ENCODE results near the gene IRX4.

The IRX4 gene

DNA sequence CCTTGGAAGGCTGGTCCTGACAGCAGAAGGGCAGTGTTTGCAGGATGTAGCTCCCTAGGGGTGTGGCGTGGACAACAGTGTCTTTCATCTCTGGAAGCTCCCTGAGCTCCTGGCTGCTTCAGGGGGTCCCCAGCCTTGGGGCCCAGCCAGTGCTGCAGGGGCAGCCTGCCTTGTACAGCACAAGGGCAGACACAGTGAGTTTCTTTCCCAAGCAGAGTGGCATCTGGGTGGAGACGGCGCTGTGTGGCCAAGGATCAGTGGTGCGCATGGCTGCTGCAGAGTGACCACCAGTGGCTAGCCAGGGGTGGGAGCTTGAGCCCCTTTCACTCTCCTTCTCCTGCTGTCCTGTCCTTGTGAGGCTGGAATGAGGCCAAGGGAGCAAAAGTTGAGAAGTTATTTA lies 7.6 kb upstream of the IRX4 start:
- FAIRE-seq, result no peak

DNA sequence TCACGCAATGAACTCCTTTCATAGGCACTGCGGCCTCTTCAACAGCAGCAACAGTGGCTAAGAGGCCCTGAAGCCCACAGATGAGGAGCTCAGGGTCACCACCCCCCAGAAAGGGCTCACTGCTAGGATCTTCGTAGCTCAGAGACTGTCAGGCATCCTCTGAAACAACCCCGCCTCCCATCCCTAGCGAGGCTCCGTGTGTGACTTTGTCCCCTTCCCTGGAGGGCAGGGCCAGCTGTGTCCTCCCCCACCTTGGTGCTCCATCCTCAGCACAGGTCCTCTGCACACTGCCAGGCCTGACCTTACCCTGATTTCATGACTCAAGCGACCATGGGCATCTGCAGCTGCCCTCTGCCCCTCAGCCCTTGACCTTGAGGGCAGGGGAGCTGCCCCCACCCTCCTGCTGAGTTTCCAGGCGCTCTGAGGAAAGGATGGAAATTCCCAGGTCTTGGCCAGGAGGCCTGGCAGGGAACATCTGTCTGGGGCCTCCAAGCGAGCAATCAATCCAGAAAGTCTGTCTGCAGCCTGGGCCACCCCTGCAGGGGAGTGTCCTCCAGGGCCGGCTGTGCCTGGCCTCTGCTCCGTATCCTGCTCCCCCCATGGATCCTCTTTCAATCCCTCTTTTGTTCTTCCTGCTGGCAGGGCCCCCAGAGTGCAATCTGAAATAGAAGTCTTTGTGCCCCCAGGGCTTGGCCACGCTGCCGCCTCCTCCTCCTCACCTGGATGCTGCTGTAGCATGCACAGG lies 6.8 kb upstream of the IRX4 start:
- no peak for FAIRE-seq

DNA sequence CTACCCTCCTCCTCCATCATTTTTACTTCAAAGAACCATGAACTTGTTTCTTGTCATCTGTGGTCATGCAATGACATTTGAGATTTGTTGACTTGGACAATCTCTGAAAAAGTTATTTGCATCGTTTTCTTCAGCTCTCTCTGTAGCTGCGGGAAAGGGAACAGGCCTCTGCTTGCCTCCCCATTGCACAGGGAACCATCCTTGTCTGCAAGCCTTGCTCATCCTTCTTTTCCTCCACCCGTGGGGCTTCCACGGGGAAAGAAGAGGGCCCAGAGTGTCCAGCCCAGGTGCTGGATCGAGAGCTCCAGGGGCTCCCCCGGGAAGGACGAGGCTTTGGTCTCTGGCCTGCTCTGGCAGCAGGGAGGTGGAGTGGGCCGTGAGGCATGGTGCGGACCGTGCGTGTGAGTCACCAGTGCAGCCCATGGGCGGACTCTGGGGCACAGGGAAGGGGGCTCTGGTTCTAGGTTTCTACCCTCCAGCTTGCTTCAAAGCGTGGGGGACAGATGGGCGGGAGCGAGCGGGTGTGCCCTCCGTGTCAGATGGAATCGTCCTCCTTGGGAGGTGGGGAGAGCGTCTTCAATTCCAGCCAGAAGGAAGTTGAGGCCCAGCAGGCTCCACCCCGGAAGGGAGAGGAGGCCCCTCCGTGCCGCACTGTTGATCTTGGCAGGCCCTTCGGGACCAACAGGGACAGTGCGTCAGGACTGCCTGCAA lies 6.0 kb upstream of the IRX4 start:
- FAIRE-seq, result no peak

DNA sequence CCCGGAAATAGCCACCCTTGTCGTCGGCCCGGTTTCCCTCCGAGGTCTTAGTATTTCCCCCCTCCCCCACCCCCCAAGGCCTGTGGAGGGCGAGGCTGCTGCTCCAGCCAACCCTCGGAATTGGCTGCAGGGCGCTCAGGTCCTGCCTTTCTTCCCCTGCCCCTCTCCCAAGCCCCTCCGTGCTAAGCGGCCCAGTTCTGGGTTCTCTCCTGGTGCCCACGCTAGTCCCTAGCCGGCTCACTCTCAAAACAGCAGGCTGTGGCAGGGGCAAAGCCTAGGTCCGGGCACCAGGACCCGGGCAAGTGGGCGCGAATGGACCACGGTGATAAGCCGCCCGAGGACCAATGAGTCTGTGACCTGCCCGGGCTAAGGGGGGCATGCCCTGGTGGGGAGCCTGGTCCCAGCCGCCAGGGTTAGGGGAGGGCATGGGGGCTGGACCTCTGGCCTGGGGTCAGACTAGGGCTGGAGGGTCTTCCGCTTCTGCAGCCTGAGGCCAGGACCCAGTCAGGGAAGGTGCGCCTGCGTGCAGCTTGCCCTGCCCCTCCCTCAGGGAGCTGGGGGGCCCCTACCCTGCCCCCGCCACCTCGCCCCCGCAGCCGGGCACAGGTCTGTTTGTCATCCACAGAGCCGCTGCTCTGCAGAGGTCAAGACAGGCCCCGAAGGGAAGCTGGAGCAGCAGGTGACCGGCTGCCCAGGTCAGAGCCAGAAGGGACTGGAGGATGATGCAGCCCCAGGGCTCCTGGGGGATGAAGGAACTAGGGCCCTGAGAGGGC lies 5.0 kb upstream of the IRX4 start:
- no peak for FAIRE-seq

DNA sequence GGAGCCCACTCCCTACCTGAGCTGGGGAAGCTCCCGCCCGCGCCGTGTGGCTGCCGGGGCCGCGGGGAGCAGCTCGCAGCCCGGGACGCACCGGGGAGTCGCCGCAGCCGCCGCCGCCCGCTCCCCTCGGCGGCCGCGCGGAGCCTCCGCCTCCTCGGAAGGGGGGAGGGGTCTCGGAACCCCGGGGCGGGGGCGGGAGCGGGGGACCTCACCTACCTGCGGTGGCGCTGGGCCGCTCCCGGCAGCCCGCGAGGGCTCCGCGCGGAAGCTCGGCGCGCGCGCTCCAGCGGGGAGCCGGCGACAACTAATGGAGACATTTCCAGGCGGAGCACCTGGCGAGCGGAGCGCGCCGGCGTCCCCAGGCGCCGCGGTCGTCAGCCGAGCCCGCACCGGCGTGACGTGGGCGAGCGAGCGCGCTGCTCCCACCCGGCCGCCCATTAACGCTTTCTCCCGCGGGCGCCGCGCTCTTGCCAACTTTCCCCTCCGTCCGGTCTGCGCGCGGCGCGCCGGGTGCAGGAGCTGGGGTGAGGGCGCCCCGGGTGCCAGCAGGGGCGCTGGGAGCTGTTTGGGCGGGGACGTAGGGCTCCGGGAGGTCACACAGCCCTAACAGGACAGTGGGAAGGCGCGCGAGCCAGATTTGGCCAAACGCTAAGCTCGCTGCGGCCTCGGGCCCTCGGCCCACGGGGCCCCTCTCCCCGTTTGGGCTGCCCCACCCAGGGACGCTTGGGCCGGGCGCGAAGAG lies 4.3 kb upstream of the IRX4 start:
- no peak for FAIRE-seq

DNA sequence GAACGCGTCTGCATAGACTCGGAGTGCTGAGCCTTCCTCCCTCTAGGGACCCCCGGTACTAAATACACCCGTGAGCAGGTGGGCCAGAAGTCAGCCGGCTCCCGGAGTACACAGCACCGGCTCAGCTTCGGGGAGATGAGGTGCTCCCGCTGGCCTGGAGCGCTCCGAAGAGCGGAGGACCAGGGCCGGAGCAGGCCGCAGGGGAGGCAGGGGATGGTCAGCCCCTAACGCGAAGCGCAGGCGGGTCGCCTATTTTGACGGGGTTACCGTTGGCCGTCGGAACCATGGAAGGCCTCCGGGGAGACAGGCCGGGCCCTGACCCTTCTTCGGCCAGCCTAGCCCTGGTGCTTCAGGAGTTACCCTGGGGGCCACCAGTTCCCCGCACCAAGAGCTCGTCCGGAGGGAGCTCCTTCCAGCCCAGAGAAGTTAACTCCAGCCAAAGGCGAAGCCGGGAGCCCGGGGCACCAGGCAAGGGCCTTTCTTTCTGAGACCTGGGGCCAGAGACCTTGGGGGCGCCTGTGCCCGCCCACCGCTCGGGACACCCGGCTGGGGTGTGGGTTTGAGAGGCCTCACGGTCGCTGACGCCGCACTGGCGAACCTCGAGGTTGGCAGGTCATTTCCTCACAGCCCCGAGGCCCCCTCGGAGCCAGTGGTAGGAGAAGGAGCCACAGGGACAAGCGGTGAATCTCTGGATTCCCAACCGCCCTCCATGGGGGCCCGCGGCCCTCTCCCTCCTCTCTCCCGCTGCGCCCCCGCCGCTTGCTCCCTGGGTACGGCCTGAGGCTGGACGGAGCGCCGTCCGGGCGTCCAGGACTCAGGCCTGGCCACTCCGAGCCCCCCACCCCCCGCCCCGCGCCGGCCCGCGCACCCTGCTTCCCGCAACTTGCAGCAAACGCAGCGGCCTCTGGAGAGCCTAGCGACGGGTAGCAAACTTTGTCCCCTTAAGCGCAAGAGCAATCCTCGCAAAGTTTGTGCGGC lies 3.4 kb upstream of the IRX4 start:
- no peak for FAIRE-seq

DNA sequence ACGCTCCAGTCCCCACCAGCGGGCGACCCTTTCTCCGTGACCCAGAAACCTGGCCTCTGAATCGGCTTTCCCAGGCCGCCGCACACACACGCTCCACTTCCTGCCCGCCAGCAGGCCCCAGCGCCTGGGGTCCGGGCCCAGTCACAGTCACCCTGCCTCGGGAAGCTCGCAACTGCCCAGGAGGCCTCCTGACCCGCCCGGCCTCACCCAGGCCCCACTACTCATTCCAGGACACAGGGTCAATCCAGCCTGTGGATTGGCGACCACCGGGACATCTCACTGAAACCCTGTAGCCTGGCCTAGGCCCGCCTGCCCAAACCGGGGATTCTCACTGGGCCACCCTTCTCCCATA lies 2.7 kb upstream of the IRX4 start:
- FAIRE-seq, result no peak

DNA sequence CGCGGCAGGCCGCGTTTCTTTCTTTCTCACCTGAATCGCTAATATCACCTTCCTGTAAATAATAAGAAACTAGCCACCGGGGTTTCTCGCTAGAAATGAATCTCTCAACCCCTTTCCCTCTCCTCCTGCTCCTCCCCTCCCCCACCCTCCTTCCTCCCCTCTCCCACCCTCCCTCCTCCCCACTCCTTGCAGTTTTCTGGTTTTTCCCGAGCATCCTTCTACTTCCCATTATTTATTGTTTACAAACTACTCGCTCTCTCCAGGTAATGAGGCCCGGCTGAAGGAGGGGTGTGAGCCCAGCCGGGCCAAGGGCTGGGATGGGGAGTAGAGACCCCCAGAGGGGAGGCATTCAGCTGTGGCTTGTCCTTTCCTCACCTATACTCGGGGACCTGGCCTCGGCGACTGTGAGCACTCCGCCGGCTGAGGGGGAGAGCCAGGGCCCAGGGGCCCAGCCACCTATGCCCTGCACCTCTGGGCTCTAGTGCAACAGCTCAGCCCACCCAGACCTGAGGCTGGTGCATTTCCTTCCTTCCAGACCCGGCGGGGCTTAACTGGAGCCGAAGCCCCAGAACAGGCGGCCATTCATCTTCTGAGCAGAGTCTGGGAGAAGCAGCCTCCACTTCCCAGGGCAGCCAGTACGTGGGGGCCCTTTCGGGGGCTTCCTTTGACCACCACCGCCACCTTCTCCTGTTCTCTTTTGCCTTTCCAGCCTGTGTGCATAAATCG lies 2.1 kb upstream of the IRX4 start:
- FAIRE-seq, result no peak

DNA sequence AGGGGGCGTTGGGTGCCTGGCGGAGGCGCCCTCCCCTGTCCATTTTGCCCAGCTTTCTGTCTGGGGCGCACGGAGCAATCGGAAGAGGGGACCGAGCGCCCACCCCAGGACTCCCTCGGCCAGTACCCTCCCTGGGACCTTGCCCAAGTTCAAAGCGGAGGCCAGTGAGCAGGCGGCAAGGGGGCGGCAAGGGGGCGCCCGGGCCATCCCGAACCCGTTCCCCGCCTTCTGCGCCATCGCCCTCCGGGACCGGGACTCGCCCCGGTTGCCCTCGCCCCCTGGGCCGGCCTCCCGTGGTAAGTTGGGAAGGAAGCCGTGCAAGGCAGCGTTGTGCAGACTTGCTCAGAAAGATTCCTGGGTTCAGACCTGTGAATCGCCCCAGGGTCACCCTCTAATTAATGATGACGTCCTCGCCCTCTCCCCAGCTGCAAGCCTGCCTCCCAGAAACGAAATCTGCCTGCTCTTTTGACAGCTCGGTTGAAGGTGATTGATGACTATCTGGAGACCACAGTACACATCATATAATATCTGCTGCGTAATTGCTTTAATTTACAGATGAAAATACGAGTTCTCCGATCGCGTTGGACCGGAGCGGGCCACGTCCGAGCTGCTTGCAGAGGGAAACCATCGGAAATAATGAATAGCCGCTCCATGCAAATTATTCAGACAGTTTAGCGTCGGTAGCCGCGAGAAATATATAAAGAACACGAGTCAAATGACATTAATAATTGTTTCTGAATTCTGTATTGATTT lies 1.4 kb upstream of the IRX4 start:
- FAIRE-seq, result no peak

DNA sequence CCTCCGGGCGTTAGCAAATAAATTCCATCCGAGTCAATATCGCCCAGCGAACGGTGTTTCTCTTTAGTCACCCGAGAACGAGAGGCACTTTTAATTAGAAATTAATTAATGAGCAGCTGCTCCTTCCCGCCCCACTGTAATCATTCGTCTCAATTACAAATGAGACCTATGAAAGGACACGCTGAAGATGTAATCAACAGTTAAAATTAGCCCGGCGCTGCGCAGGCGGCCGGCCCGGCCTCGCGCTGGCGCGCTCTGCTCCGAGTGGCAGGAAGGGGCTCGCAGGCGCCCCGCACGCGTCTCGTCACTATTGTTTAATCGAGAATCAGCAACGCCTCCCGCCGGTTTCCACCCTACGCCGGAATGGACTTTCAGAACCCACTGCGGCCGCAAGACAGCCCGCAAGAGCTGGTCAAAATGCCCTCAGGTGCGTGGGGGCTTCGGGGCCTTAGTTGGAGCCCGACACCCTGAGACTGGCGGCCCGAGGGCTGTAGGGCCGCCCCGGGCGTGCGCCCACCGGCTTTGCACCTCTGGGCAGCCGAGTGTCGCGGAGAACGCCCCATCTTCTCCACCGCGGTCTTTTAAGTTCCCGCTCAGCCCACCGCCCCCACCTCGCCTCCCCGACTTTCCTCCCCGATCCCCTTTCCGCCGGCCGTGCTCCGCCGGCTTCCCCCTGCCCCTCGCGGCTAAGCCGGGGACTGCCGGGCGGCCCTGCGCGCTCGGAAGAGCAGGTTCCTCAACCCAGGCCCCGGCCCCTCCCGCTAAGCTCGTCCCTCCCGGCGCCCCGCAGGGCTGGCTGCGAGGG lies 597 bp upstream of the IRX4 start:
- no peak for FAIRE-seq

DNA sequence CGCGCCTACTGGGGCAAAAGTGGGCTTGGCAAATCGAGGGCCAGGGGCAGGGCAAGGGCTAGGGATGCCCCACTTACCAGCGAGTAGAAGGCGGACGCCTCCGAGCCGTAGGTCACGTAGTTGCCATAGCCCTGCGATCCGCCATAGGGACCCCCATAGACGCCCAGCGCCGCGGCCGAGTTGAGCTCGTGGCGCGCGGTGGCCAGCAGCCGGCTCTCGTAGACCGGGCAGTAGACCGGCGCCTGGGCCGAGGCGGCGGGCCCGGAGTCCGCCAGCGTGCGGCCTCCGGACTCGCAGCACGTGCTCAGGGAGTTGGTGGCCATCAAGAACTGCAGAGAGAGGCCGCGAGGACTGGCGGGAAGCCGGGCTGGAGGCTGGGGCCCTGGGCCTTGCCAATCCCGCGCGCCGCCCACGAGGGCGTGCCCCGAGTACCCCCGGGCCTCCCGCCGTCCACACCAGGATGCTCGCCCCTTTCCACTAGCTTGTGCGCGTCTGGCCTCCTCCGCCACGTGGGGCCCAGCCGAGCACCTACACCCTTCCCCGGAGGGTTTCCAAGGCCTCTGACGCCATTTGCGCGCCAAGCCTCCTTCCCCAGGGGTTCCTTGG lies 891 bp downstream of the IRX4 start:
- FAIRE-seq, result no peak

DNA sequence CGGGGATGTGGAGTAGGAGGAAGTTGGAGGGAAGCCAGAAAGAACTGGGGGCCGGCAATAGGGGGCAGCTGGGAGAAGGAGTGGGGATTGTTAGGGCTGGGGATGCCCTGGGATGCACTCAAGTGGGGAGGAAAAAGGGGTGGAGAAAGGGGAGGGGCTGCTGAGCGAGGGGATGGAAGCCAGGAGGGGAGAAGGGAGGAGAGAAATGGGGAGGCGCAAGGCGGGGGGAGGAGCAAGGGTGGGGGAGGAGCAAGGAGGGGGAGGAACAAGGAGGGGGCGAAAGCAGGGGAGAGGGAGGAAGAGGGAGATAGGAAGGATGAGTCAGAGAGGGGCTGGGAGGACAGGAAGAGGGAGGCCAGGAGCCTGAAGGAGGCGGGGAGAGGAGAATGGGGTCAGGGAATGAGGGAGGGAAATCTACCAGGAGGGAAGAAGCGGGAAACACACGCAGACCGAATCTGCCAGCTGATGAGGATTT lies 1.6 kb downstream of the IRX4 start:
- no peak for FAIRE-seq

DNA sequence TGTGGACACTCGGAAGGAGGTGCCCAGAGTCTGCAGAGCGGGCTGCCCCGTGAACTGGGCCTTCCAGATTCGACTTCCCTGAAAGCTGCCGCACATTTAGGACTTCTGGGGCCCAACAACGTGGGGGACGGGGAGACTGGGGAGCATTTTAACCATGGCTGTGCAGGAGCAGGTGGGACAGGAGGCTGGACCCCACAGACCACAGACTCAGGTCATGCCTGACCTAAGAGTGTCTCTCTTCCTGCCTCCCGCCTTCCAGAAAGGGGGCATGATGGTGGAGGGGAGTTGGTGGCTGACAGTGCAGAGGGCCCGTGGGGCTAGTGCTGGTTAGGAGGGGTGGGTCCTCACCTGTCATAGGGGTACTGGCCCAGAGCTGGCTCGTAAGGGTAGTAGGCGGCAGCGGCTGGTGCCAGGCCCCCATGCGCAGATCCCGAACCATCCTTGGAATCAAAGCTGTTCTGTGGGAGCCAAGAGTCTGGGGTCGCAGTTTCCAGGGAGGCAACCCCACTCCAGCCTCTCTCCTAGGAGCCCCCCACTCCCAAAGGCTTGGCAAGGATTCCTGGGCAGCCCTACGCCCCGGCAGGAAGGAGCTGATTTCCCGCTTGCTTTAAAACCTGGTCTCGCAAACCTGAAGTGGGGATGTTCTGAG lies 2.2 kb downstream of the IRX4 start:
- no peak for FAIRE-seq

DNA sequence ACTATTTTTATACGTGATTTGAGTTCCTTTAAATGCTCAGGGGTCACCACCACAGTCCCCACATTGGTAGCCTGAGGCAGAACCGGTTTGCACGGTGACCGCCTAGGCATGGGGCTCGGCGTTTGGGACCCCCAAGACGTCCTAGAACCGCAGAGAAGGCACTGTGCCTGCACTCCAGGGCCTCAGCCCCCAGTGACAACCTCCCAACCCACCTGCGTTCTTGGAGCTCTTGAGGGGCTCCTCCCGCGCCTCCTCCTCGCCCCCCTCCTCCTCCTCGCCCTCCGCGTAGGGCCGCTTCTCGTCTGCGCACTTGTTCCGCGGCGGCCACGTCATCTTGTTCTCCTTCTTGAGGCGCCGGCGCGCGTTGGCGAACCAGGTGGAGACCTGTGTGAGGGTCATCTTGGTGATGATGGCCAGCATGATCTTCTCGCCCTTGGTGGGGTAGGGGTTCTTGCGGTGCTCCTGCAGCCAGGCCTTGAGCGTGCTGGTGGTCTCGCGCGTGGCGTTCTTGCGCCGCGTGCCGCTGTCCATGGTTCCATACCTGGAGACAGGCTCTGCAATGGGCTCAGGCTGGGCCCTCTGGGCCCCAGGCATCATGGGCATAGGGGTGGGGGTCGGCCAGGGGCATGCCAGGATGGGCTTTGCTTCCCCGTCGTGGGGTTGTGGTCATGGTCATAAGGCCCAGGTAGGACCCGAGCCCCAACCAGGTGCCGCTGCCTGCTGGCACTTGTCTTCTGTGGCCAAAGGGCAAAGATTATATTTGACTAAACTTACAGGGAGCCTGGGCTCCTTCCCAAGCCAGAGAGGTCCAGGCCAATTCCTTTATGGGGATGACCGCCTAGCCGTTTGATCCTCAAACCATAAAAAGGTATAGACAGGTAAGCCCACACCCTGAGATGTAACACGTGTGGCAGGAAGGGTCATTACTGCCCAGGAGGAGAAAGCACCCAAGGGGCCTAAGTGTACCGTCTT lies 3.1 kb downstream of the IRX4 start:
- no peak for FAIRE-seq

DNA sequence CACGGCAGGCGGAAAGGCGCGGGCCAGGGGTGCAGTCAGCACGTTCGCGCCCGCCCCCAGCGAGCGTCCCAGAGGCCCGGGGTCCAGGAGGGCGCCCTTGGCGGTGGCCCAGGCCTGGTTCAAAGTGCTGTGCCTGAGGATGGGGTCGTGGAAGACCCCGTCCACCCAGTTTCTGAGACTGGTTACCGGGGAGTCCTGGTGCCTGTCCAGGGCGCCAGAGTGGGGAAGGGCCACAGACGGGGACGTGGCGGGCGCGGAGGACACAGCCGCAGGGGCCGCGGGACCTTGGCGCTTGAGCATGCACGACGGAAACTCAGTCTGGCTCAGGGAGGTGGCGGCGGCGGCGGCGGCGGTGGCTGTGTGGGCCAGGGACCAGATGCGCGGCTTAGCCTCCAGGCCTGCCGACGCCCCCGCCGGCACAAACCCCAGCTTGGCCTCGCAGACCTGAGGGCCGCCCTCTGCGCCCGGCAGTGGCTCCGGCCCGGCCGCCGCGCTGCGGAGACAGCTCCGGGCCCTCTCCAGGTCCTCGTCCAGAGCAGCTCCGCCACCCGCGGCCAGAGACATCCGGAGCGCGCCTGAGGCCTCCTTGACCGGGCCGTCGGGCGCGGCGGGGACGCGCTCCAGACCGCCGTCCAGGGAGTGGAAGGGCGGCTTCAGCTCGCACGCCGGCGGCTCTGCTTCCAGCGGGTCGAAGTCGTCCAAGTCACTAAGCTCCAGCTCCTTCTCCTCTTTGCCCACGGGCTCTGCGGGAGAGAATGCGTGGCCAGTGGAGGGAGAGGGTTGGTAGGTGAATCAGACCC lies 4.5 kb downstream of the IRX4 start:
- no peak for FAIRE-seq
